GM18505 (cell line): ENCODE results near the gene COG5.
A peak's percentile ranks its signal among the peaks of the same experiment; 100 is the strongest.

ENCODE experiments used
- ATAC-seq: cut with Tn5 transposase; IDR thresholded peaks from one replicate; pipeline ENCODE4 v1.9.1; 2021; ENCODE audit not compliant: unreplicated experiment
- POLR2A ChIP-seq: IDR thresholded peaks from 4 replicates; pipeline ENCODE4 v1.6.1; 2011; ENCODE audit warnings: borderline replicate concordance; ENCODE audit not compliant: insufficient read depth, insufficient read length; ENCODE audit errors: extremely low read depth

Gene COG5

DNA sequence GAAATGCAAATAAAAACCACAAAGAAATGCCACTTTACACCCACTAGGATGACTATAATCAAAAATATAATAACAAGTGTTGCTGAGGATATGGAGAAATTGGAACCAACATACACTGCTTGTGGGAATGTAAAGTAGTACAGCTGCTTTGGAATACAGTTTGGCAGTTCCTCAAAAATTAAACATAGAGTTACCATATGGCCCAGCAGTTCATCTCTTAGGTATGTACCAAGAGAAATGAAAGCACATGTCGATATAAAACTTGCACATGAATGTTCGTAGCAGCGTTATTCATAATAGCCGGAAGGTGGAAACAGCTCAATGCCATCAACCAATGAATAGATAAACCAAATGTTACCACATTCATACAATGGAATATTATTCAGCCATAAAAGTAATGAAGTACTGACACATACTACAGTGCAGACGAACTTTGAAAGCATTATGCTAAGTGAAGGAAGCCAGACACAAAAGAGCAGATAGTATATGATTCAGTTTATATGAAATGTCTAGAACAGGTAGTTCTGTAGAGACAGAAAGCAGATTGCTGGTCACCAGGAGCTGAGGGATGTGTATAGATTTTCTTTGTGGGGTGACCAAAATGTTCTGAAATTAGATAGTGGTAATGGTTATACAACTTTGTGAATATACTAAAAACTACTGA, 28.8 kb upstream of the COG5 start:
- no peak for TF ChIP-seq POLR2A
- ATAC-seq: no peak

DNA sequence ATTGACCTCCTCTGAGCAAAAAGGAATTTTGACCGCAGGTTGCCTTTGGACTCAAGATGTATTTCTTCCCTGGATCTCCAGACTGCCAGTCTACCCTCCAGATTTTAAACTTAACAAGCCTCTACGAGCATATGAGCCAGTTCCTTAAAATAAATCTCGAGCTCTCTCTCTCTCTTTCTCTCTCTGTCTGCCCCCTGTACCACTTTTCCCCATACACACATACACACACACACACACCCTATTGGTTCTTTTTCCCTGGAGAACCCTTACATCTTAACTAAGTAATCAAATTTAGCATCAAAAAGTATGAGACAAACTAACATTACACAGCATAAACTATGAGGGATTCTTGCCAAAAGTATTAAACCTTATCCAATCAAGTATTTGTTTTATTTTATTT, 27.7 kb upstream of the COG5 start:
- TF ChIP-seq POLR2A: no peak
- ATAC-seq: no peak

DNA sequence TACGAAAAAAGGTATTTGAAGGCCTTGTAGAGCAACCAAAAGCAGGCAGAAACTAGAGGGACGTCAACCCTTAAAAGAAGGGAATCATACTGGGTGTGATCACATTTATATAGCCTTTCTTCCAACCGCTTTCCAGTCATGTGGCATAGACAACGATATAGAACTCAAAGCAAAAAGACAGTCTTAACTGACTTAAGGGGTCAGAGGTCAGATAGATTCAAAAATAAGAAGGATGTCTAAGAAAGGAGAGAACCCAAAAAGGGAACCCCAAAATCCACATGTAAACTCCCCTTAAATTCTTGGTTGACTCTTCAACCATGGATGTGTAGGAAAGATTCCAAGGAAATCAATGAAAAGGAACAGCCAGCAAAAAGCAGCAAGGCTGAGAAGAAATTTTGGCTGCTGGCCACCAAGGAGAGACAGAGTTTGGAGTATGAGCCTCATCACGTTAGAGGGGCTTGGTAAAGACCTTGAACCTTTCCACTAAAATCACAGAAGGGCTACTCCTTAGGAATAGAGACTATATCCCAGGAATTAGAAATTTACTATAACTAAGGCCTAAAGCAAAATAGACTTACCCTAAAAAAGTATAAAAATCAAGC, 24.9 kb upstream of the COG5 start:
- no peak for TF ChIP-seq POLR2A
- no peak for ATAC-seq

DNA sequence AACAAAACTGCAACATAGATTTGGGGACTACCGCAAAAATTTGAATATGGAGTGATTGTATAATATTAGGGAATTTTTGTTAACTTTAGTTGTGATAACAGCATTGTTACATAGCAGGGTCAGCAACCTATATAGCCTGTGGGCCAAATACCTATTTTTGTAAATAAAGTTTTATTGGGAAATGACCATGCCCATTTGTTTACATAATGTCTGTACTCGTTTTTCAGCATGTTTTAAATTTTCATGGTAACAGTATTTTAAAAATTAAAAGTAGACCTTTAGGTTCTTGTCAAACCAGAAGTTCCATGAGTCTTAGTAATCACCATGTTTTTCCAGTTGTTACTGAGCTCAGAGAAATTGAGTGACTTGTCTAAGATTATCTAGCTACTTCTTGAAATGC, 21.0 kb upstream of the COG5 start:
- TF ChIP-seq POLR2A: no peak
- no peak for ATAC-seq

DNA sequence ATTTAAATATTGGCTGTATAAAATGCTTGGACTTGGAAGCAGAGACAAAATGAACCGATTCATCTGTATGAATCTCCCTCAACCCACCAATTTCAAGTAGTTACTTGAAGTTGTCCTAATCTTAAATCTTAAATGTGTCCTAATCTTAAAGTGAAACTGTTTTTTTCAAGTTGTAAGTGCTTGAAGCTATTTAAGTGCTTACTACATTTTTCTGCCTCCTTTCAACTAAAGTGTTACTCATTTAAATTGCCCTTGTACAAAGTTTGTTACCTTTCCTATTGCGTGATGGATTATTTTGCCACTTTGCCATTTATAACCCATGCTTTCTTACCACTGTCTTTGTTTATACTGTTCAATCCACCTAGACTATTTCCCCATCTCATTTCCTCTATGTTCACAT, 19.2 kb upstream of the COG5 start:
- TF ChIP-seq POLR2A: no peak
- ATAC-seq: no peak

DNA sequence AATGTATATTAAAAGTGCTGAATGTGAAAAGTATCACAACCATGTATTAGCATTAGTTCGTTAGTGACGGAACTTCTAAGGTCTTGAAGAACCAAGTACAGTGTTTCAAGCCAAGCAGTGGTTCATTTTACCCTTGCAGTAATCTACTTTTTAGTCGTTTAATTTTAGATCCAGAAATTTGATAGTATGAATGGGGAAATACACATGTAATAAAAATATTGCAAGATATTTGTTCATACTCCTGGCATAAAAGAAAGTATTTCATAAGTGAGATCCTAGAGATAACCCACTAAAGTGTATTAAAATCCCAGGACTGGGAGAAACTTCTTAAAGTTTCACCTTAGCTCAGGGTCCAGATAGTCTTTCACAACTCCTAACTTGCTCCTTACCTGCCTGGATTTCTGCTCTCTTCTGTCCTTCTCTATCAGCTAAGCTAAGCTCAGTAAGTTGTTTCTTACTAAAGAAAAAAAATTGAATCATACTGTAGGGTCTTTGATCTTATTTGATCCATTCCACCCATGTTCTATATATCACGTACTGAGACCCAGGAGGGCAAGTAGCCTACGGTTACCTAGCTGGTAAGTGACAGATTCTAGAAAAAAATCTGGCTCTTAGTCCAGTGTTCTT, 17.8 kb upstream of the COG5 start:
- no peak for ATAC-seq
- no peak for TF ChIP-seq POLR2A

DNA sequence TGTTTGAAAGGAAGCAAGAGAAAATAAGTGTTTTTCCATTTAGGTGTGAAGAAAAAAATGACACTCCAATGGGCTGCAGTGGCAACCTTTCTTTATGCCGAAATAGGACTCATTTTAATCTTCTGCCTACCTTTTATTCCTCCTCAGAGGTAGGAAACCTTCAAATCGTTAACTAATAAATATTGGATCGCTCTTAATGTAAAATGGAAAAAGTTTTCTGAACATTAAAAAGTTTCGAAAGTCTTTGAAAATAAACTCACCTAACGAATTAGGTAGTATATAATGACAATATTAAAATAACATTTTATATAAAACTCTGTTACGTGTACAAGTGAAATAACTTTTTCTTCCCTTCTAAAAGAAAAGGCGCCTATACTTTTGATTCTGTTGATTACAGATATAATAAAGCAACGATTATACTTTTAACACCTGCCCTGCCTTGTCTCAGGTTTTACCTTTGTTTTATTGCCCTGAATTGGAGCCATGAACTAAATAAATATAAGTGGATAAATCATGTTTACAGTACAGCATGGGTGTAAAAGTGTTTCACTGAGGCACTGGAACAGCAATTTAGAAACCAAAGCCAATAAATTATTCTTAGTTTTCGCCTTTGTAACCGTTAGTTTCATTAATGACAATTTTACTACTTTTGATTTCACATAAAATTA, 17.1 kb upstream of the COG5 start:
- no peak for ATAC-seq
- TF ChIP-seq POLR2A: no peak

DNA sequence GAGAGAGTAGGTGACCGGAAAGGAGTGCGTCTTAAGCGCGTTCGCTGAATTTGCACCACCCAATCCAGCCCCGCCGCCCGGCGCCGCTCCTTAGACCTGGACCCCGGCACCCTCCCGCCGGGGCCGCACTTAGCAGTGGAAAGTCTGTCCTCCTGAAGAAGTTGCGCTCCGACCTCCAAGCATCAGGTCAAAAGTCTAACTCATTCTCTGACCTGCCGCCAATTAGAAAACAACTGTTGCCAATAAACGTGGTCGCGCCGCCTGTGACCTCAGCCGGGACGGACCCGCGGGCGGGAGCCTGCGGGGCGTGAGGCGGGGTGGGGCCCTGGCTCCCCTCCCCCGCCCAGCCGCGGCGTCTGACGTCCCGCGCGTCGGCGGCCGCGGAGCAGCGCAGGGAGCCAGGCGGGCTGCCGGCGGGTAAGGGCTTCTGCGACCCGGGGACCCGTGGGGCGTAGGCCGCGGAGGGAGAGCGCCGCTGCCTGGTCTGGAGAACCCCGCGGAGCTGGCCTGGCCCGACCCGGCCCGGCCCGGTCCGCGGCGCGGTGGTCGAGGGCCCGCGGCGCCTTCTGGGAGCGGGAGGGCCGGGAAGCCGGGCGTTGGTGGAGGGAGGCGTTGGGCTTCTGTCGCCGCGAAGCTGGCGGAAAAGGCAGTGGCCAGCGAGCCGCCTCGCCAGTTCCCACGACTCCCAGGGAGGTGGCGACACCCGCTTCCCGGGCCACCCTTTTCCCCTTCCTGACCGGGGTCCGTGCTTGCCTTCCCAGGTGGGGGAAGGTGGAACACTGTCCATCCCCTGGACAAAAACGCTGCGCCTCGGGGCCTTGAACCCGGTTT, 16.4 kb upstream of the COG5 start, which contains the start of gene BCAP29:
Gene BCAP29 (plus strand): TSS at position 362 of the 831 bp plus-strand sequence. CDS start 527 bp downstream, outside the sequence.
- TF ChIP-seq POLR2A: peak; percentile 77
- peak; percentile 93 for ATAC-seq

DNA sequence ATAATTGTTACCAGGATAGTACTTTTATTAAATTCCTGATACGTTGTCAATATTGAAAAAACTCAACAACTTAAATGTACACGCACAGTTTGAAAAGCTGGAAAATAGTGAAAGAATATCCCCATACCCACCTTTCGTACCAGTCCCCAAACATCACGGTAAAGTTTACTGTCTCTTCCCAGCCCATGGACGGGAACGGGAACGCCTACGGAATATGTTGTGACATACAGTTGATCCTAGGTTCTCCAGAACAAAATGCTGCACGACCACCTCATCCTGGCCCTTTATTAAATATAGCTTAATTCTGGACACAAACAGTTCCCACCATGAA, 15.8 kb upstream of the COG5 start:
- ATAC-seq: no peak

DNA sequence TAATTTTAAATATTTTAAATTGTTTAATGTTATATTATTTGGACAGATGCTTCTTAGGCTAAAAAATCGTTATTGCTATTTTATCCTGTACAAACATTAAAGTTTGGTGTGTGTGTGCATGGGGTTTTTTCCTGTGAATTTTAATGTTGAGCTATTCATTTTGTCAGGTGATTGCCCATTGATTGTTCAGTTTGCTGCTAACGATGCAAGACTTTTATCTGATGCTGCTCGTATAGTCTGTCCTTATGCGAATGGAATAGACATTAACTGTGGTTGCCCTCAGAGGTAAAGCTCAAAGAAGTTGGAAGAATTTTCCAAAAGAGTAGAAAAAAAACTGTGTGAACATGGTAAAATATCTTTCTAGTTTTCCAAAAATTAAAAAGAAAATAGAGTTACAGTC, 9.8 kb upstream of the COG5 start:
- ATAC-seq: no peak
- no peak for TF ChIP-seq POLR2A

More for the DNA sequence above, 15.8 kb upstream of the COG5 start:
- TF ChIP-seq POLR2A: no peak

DNA sequence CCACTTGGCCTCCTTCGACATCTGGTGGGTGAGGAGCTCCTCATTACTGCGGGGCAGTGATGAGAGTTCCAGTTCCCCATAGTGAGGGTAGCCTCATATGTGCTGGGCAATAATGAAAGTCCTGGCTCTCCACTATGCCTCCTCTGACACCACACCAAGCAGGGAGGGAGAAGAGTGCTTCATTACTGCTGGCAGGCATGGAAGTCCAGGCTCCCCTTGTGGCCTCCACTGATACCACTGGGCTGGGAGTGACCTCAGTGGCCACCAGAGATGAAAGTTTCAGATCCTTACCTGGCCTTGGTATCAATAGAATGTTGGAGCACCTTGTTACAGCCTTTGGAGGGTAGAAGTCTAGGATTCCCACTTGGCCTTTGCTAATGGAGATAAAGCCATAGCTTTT, 6.6 kb upstream of the COG5 start:
- no peak for ATAC-seq
- TF ChIP-seq POLR2A: no peak

DNA sequence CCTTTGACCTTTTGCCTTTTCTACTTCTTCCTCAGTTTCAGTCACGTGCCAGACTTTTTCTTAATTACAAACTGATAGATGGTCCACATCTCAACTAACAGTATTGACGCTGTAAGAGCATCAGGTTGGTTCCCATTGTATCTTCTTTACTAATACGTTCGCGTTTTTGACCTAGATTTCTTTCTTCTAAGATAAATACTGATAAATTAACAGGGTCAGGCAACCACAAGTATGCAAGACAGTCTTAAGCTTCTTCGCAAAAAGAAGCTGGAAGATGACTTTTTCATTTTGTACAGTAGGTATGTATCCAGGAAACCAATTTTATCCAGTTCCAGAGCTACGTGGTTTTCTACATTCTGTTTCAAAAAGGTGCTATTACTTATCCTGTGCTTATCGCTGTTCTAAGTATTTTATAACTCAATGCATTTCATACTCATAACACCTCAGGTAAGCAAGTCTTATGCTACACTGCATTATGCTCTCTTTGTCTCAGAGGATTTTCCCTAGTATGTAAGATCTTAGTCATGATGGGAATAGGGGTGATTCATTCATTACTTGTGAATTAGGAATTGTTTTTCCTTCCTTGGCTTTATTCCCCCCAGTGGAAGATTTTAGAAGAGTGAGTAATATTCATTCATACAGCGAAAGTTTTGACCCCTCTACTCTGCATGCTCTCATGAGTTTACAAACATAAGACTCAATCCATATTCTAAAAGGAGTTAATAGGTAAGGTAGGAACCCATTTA, 1.0 kb upstream of the COG5 start:
- no peak for ATAC-seq
- no peak for TF ChIP-seq POLR2A

DNA sequence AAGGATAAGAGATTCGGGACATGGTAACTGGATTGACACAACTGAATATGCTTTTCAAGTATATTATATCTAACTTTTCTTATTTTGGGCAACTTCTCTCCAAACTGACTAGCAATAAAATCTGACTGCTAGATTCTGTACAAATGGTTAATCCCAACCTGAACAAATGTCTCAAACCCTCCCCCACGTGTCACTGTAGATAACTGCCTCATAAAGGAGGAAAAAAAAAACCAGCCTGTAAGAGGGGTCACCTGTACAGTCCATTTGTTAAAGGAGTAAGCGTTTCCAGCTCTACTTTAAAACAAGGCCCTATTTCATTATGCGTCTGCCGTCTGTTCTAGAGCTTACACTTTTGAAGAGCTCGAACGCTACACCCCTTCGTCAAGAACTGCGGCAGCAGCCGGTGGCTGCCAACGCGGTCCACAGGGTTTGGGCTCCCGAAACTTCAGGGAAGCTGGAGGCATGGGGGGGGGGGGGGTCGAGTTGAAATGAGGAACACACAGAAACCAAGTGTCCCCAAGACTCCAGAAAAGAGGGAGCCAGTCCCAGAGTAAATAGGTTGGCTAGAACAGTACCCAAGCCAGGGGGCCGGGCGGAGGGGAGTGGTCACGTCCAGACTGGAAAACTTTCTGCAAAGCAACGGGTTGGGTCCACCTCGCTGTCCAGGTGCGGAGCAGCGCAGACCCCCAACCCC, 492 bp downstream of the COG5 start:
- no peak for TF ChIP-seq POLR2A
- ATAC-seq: peak; percentile 47
